Pancreas (tissue), 10 donors: ENCODE data around the gene KLF18. TPM values are rescaled to one million over a fixed set of nuclear protein-coding genes. Genes with fewer than 3 reads are reported as not detected.

Experiments
- ATAC-seq, 4 donors: fragments of 200-7000 bp; cut with Tn5 transposase; one replicate each; pipeline versions ENCODE4 v1.8.0 to v1.9.1; 2020; ENCODE audit warnings: mild to moderate bottlenecking in 4 of 4, moderate library complexity in 4 of 4
- DNase-seq, 6 donors: peaks; one replicate each; pipeline ENCODE4 v3.0.0-alpha.2; 2020
- FAIRE-seq: peaks from 2 replicates; lab custom pipeline; 2012; peaks lifted over from hg19 to GRCh38; lab: Jason Lieb, UNC
- H3K27ac ChIP-seq, 4 donors: fragments of 200-600 bp; sonication (generic); 1 replicate in 3 of 4; 2 replicates in 1 of 4; pipeline versions ENCODE4 v1.5.0 to v1.8.0; 2020
- H3K27me3 ChIP-seq, 4 donors: fragments of 200-600 bp; one replicate each; pipeline ENCODE4 v1.8.0; 2021
- H3K36me3 ChIP-seq, 3 donors: fragments of 200-600 bp; sonication (generic) in 1 of 3; one replicate each; pipeline versions ENCODE4 v1.5.0 to v1.8.0; 2020 to 2021
- H3K4me1 ChIP-seq, 3 donors: fragments of 200-600 bp; one replicate each; pipeline ENCODE4 v1.8.0; 2021
- H3K4me3 ChIP-seq, 4 donors: fragments of 200-600 bp; sonication (generic) in 2 of 4; one replicate each; pipeline versions ENCODE4 v1.5.0 to v1.8.0; 2020 to 2021
- H3K9me3 ChIP-seq, 4 donors: fragments of 200-600 bp; one replicate each; pipeline ENCODE4 v1.8.0; 2021
- WGBS, 2 donors: extraction: QIAGEN DNeasy Blood & Tissue Kit; methylation state at CpG; one replicate each; pipeline ENCODE4 v1.1.7; 2013; 5-methylcytosine and 5-hydroxymethylcytosine counted together
- intact Hi-C, 3 donors: fragments of 100-400 bp; cut with DNase I; formaldehyde crosslinking; loops; one replicate each; pipeline versions ENCODE4 v1.11.1 to v1.14.2; 2022
- polyA plus RNA-seq, 2 donors: library from polyadenylated mRNA; stranded (reverse); fragments of 200-250 nt; gene quantifications; one replicate each; pipeline ENCODE4 v1.2.3, GENCODE V29; 2013
- total RNA-seq, 6 donors: library from RNA; stranded (reverse); fragmentation: NEBNext Ultra II Directional in 4 of 6; extraction: Animal tissue kit (Norgen Biotek cat#: 25700) in 4 of 6; gene quantifications; one replicate each; pipeline versions ENCODE4 v1.2.1 to v1.2.4, GENCODE V29; 2021 to 2023
- TF ChIP-seq, protein P1 (sequence below), 4 donors: fragments of 200-600 bp; sonication (generic) in 3 of 4; IDR thresholded peaks; one replicate each; pipeline versions ENCODE4 v1.5.0 to v1.8.0; 2021; ENCODE audit warnings: antibody characterized with exemption in 4 of 4
- donor health status: healthy with polysubstance abuse.
- donor health status: DM: no; HTN: no; CAD: no; lungs with moderate emphysema.
- donor health status: DM: no; HTN: no; CAD: no.
- donor health status: control.
- donor health status: control.
- donor health status: Bipolar disorder and iron deficiency.
- donor health status: DM: yes; HTN: yes; CAD: no.
- donor health status: DM: no; HTN: no; CAD: no.
- donor health status: DM: no; HTN: no; CAD: no.
- donor health status: DM: yes; HTN: yes; CAD: no.

KLF18 gene
- total and polyA plus RNA-seq, 8 donors, result not detected

DNA sequence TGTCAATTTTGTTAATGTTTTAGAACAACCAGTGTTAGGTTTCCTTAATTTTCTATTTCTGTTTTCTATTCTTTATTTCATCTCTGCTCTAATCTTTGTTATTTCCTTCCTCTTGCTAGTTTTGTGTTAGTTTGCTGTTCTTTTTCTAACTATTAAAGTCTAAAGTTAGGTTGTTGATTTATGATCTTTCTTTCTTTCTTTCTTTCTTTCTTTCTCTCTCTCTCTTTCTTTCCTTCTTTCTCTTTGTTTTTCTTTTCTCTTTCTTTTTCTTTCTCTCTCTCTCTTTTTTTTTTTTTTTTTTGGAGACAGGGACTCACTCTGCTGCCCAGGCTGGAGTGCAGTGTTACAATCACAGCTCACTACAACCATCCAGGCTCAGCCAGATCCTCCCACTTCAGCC, 17.4 kb upstream of the KLF18 start:
- no peaks in the 10 kb centered on the region for H3K4me1 ChIP-seq
- TF ChIP-seq, protein P1, sequence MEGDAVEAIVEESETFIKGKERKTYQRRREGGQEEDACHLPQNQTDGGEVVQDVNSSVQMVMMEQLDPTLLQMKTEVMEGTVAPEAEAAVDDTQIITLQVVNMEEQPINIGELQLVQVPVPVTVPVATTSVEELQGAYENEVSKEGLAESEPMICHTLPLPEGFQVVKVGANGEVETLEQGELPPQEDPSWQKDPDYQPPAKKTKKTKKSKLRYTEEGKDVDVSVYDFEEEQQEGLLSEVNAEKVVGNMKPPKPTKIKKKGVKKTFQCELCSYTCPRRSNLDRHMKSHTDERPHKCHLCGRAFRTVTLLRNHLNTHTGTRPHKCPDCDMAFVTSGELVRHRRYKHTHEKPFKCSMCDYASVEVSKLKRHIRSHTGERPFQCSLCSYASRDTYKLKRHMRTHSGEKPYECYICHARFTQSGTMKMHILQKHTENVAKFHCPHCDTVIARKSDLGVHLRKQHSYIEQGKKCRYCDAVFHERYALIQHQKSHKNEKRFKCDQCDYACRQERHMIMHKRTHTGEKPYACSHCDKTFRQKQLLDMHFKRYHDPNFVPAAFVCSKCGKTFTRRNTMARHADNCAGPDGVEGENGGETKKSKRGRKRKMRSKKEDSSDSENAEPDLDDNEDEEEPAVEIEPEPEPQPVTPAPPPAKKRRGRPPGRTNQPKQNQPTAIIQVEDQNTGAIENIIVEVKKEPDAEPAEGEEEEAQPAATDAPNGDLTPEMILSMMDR (IDR thresholded peaks at IDR 0.05), result no peak
- no peaks in the 10 kb centered on the region for H3K36me3 ChIP-seq
- ATAC-seq (no peak), DNase-seq (no peak), FAIRE-seq (no peak)
- intact Hi-C loops, result no loop called here
- H3K27me3 ChIP-seq, result no peaks in the 10 kb centered on the region
- no peaks in the 10 kb centered on the region for H3K9me3 ChIP-seq
- no peak overlapping the region for H3K4me3 ChIP-seq
- H3K27ac ChIP-seq, result no peak overlapping the region

DNA sequence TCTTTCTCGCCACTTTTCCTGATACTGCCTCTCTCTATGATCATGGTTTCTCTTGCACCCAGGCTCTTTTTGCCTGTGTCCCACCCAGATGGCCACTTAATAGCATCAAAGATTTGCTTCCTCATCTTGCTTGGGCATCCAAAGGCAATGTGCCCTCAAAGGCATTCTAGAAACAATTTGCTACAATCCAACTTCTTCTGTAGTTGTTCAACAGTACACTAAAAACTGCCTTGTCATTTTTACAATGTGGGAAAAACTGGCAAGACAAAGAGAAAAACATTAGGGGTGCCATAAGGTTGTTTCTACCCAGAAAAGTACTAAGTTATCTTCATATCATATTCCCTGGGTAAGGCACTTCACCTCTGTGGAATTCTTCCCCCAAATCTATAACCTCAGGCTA, 16.5 kb upstream of the KLF18 start:
- ATAC-seq, result no peak
- DNase-seq, result no peak
- Histone ChIP-seq H3K9me3 (no peaks in the 10 kb centered on the region), H3K36me3 (no peaks in the 10 kb centered on the region), H3K27ac (no peak overlapping the region), H3K4me3 (no peak overlapping the region), H3K27me3 (no peaks in the 10 kb centered on the region), H3K4me1 (no peaks in the 10 kb centered on the region)
- intact Hi-C loops, result no loop called here
- WGBS, 2 donors, result 63 to 70% methylated on average over 1 of the region's 1 CpG
- TF ChIP-seq, protein P1 (IDR thresholded peaks at IDR 0.05), result no peak
- FAIRE-seq, result no peak

DNA sequence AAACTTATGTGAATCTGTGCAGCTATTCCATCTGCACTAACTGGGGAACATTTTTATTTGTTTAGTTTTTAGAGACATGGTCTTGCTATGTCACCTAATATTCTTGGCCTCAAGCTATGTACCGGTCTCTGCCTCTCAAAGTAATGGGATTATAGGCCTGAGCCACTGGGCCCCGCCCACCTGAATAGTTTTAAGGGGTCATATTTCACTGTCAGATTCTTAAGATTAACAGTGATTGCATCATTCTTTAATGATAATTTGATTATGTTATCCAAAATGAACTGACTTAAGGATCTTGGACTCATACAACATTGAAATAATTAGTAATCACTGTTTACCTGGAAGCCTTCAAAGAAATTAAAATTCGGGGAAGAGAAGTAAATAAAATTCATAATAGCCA, 12.6 kb upstream of the KLF18 start:
- ATAC-seq (no peak), FAIRE-seq (no peak), DNase-seq (no peak)
- Histone ChIP-seq H3K4me1 (no peaks in the 10 kb centered on the region), H3K27ac (no peak overlapping the region), H3K27me3 (no peaks in the 10 kb centered on the region), H3K36me3 (no peaks in the 10 kb centered on the region), H3K9me3 (no peaks in the 10 kb centered on the region), H3K4me3 (no peak overlapping the region)
- TF ChIP-seq, protein P1 (IDR thresholded peaks at IDR 0.05), result no peak
- intact Hi-C loops, result no loop called here
- 72 to 83% methylated on average over 3 of the region's 3 CpGs for WGBS, 2 donors

DNA sequence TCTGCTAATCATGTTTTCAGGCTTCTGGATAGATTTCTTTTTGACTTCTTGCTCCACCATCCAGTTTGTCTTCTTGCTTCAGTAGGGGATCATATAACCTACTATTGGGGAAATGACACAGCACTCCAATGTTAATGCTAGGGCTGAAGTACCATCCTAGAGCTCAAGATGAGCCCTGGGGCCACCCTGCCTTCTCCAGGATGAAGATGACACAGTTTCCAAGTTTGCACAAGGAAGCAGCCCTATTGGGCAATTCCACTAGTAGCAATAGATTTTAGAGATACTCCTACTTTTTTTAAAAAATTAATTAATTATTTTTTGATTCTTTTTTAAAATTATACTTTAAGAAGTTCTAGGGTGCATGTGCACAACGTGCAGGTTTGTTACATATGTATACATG, 11.3 kb upstream of the KLF18 start:
- Histone ChIP-seq H3K27ac (no peak overlapping the region), H3K4me1 (no peaks in the 10 kb centered on the region), H3K36me3 (no peaks in the 10 kb centered on the region), H3K9me3 (no peaks in the 10 kb centered on the region), H3K4me3 (no peak overlapping the region), H3K27me3 (no peaks in the 10 kb centered on the region)
- intact Hi-C loops, result no loop called here
- FAIRE-seq (no peak), DNase-seq (no peak), ATAC-seq (no peak)
- TF ChIP-seq, protein P1 (IDR thresholded peaks at IDR 0.05), result no peak
- 62 to 74% methylated on average over 1 of the region's 1 CpG for WGBS, 2 donors

DNA sequence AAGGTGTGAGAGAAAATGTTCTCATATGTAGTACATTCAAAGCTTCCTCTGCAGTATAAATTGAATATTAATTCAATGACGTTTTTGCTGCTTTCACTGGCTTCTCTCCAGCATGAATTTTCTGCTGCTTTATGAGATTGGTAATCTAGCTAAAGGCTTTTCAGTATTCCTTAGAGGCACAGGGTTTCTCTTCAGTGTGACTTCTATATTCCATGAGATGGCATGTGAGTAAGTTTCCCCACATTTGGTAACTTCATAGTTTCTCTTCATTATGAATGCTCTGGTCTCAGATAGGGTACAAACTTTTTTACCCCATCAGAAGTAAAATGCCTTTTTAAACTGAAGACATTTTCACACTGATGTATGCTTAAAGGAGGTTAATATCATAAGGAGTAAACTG, 10.4 kb upstream of the KLF18 start:
- Histone ChIP-seq H3K36me3 (no peaks in the 10 kb centered on the region), H3K27me3 (no peaks in the 10 kb centered on the region), H3K4me3 (no peak overlapping the region), H3K27ac (no peak overlapping the region), H3K4me1 (no peaks in the 10 kb centered on the region), H3K9me3 (no peaks in the 10 kb centered on the region)
- DNase-seq (no peak), ATAC-seq (no peak), FAIRE-seq (no peak)
- intact Hi-C loops, result no loop called here
- WGBS, 2 donors, result 7 to 32% methylated on average over 1 of the region's 1 CpG
- TF ChIP-seq, protein P1 (IDR thresholded peaks at IDR 0.05), result no peak
